GM10266 (cell line): ENCODE measurements around the gene PGLYRP4.

Source experiments
- DNase-seq: peaks from one replicate; pipeline ENCODE4 v3.0.0; 2012; ENCODE audit errors: extremely low spot score
- CTCF ChIP-seq: IDR thresholded peaks from 2 replicates; pipeline ENCODE4 v1.5.1; 2012; ENCODE audit warnings: mild to moderate bottlenecking, low read depth; ENCODE audit not compliant: control insufficient read depth, insufficient read depth; ENCODE audit errors: missing control alignments

Gene PGLYRP4

GRCh38 chr1:153312570-153313186, 36.0 kb downstream of the PGLYRP4 start, which contains the start of gene PGLYRP3:
Gene PGLYRP3, minus strand, starts transcription at chr1:153312952. Its CDS starts 2,287 bp downstream, at chr1:153310665.
- TF ChIP-seq CTCF: peak; percentile 29
- DNase-seq: no peak

- TF ChIP-seq CTCF: no peak
- no peak for DNase-seq
Measured at GRCh38 chr1:153310526-153310925, 38.1 kb downstream of the PGLYRP4 start.

- no peak for DNase-seq
- no peak for TF ChIP-seq CTCF
Measured at GRCh38 chr1:153309441-153309840, 39.2 kb downstream of the PGLYRP4 start.

- DNase-seq: no peak
- no peak for TF ChIP-seq CTCF
Measured at GRCh38 chr1:153308540-153308939, 40.1 kb downstream of the PGLYRP4 start.

- DNase-seq: no peak
- no peak for TF ChIP-seq CTCF
Measured at GRCh38 chr1:153307221-153307600, 41.4 kb downstream of the PGLYRP4 start.

- no peak for DNase-seq
- TF ChIP-seq CTCF: no peak
Measured at GRCh38 chr1:153306303-153307220, 42.1 kb downstream of the PGLYRP4 start.

GRCh38 chr1:153305682-153306081, 43.0 kb downstream of the PGLYRP4 start:
- DNase-seq: no peak

More at GRCh38 chr1:153305682-153306081, 43.0 kb downstream of the PGLYRP4 start:
- no peak for TF ChIP-seq CTCF
